Ureter (tissue), 1 donor: ENCODE data around the gene CFTR. TPM values are rescaled to one million over a fixed set of nuclear protein-coding genes. Genes with fewer than 3 reads are reported as not detected.
"Not testable (repeated sequence)": the region's sequence is repeated elsewhere in the genome, so short reads cannot be mapped to it uniquely, and the experiment has no call there.

Source experiments
- DNase-seq: peaks from one replicate; pipeline ENCODE4 v3.0.0-alpha.2; 2020; ENCODE audit warnings: low spot score
- total RNA-seq: library from RNA; stranded (reverse); gene quantifications from one replicate; pipeline ENCODE4 v1.2.4, GENCODE V29; 2023
- donor health status: DM: yes; HTN: yes; CAD: no.

Gene CFTR
- total RNA-seq = 1.9 TPM

DNA sequence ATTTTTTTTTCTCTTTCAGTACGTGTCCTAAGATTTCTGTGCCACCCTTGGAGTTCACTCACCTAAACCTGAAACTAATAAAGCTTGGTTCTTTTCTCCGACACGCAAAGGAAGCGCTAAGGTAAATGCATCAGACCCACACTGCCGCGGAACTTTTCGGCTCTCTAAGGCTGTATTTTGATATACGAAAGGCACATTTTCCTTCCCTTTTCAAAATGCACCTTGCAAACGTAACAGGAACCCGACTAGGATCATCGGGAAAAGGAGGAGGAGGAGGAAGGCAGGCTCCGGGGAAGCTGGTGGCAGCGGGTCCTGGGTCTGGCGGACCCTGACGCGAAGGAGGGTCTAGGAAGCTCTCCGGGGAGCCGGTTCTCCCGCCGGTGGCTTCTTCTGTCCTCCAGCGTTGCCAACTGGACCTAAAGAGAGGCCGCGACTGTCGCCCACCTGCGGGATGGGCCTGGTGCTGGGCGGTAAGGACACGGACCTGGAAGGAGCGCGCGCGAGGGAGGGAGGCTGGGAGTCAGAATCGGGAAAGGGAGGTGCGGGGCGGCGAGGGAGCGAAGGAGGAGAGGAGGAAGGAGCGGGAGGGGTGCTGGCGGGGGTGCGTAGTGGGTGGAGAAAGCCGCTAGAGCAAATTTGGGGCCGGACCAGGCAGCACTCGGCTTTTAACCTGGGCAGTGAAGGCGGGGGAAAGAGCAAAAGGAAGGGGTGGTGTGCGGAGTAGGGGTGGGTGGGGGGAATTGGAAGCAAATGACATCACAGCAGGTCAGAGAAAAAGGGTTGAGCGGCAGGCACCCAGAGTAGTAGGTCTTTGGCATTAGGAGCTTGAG is at the start of gene CFTR:
Gene CFTR (plus strand): TSS at position 801 of the 830 bp plus-strand sequence. CDS start 70 bp downstream, outside the sequence.
- DNase-seq = peak; percentile 45

DNA sequence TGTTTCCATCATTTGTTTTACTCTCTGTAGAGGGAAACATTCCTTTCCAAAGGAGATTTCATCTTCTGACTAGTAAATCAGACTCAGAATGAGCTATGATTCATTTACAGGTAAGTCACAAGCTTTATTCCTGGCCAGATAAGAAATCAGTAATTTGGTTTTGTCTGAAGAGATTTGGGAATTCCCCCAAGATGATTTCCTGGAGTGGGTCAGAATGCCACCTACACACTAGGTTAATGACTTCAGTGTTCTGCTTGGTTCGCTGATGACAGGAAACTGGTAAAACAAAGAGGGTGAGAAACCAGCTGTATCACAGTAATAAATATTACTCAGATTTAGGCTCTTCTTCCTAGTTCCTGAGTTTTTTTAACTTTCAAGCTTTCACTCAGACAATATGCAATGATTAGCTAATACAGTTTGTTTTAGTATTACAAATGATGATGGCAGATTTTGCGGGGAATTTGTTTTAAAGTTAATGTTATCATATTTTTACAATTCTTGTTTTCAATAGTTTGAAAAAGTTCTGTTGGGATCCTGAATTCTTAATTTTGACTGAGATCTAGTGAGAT is 44.3 kb upstream of the CFTR start:
- DNase-seq = no peak

DNA sequence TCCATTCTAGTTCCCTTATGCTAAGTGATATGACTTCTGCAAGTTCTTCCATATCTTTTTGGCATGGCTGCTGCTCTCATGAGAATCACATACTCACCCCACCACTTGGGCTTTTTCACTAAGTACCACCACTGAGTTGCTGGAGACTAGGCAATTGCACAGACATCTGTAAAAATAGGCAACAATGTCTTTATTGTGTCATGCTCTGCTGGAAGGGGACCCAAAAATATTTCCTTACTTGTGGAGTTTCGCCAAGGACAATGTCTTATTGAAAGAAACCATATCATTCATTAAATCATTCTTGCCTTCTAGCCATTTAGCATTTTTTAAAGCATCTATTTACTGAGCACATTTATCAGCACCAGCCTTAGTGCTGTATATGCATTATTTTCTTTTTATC is 35.2 kb upstream of the CFTR start:
- DNase-seq = no peak

DNA sequence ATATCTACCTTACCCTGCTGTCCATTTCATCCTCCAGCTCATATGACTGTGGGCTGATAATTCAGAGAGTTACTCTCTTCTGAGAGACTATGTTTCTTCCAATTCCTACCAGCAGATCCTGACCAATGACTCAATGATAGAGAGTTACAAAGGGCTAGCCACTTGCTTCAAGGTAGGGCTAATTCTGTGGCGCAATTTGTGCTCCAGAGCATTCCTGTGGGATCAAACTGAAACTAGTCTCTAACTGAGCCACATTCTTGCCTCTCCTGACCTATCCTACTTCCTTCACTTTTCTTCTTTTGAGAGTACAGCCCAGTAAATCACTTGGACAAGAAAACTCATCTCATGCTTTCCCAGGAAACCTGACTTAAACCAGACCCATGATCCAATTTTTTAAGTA is 34.6 kb upstream of the CFTR start:
- DNase-seq = no peak

DNA sequence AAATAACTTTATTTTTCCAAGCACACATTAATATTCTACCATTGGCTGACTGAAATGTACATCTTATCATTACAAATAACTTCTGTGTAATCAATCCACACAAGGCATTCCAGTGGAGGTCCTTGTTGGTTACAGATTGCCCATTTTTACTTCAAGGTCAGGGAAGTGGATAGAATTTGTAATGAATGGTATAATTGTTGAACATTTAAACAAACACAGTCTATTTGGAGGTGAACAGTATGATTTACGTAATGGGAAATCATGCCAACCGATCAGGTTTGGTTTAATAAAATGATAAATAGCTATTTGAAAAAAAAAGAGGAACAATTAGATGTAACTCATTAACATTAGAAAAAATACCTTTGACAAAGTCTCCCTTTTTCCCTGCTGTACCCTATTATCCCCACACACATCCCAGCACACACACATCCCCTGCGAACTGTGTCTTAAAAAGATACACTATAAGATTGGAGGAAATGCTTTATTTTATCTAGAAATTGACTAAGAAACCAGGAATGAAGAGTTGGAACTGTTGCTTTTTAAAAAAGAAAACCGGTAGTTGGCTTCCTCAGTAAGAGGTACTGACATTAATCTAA is 33.5 kb upstream of the CFTR start:
- no peak for DNase-seq

DNA sequence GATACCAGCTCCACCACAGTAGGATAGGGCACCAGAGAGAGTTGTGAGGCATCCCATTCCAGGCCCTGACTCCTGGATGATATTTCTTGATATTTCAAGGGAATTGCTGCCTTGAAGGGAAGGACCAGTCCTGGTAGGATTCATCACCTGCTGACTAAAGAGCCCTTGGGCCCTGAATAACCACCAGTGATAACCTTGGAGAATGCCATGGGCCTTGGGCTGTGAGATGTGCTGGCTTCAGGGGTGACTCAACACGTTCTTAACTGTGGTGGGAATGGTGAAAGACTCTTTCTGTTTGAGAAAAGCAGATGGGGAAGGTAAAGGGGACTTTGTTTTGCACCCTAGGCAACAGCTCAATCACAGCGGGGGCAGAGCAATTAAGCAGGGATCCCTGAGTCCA is 31.2 kb upstream of the CFTR start:
- no peak for DNase-seq

DNA sequence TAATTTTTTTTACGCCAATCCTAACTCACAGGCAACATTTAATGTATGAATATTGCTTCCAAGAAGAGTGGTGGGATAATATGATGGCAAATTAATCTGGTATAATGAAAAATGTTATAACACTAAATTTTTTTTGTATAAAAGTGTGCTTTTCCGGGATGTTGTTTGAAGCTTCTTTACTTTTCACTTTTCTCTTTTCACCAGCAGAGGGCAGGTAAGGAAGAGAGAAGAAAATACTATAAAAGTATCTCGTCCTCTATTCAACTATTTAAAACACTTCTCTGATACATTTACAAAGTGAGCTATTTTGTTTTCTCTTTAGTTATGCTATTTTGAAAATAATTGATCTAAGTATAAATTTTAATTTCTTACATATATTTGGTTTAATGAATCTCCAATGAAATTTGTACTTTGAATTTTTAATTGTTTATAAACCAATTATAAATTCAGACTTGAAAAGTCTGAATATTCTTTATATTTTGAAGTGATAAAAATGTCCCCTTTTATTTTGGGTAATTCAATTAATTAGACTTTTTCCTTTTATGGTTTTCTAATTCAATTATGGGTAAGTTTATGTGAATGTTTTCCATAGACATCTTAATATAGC is 20.7 kb upstream of the CFTR start:
- DNase-seq = no peak

DNA sequence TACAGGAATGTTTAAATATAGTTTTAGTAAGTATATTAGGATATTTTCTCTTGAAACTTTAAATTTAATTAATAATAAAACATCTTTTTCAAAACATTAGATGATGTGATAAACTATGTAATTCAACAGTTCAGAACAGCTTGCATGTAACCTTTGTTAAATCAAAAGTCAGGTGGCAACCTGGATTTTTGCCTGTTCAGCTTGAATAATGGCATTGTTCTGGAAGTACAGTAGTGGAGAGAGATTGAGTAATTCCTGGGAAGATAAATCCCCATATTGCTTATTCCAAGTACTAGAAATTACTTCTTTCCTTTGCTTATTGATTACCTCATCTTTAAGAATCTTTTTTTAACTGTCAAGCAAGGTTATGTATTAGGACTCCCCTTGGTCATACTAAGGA is 20.1 kb upstream of the CFTR start:
- no peak for DNase-seq

DNA sequence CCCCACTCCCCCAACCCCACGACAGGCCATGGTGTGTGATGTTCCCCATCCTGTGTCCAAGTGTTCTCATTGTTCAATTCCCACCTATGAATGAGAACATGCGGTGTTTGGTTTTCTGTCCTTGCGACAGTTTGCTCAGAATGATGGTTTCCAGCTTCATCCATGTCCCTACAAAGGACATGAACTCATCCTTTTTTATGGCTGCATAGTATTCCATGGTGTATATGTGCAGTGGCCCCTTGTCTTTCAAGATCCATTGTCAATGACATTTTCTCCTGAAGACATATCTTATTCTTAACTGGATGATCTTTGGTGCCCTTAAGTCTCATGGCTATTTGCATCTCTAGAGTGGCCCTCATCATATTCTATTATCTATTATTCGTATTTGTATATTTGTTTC is 19.0 kb upstream of the CFTR start:
- not testable (repeated sequence) for DNase-seq

DNA sequence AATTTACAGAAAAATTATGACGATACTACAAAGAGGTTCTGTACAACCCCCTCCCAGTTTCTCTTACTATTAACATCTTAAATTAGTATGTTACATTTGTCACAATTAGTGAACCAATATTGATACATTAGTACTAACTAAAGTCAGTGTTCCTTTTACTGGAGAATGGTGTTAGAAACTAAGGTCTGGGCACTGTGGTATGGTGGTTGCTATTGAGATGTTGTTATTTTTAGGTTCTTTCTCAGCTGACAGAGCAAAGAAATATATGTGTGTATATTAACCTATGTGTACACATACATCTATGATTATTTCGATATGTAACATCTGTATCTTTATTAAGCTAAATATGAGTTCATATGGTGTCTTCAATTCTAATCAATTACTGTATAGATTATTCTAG is 11.7 kb upstream of the CFTR start:
- no peak for DNase-seq

DNA sequence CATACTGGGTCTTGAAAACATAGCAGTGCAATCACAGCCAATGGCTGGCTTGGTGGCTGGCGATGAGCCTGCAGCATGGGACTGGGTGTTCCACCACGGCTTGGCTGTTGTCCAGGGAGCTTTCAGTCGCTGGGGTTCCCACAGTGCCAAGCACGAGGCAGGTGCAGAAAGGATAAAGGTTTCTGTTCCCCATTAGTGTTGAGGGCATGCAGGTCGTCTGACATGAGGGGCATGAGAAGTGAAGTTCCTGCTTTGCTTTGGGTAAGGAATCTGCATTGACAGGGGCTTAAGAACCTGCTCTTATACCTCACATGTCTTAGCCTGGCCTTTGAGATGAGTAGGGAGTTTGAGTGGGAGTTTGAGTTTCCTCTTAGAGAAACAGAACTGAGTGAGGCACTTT is 9.0 kb upstream of the CFTR start:
- no peak for DNase-seq

DNA sequence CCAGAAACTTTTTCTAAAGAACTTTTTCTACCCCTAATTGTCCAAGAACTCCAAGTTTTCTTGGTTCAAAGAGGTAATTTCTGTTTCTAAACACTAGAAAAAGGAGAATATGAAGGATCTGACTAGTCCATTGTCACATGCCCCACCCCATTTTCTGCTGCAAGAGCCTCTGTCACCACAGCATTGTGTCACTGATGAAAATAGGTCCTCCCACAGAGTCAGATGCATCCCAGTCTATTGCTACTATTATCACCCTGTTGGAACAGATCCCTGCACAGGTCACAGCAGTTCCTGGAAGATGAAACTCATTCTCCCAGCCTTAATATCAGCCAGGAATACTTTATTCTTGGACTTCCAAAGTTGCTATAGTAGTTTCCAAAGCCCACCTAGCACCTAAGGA is 7.5 kb upstream of the CFTR start:
- no peak for DNase-seq

DNA sequence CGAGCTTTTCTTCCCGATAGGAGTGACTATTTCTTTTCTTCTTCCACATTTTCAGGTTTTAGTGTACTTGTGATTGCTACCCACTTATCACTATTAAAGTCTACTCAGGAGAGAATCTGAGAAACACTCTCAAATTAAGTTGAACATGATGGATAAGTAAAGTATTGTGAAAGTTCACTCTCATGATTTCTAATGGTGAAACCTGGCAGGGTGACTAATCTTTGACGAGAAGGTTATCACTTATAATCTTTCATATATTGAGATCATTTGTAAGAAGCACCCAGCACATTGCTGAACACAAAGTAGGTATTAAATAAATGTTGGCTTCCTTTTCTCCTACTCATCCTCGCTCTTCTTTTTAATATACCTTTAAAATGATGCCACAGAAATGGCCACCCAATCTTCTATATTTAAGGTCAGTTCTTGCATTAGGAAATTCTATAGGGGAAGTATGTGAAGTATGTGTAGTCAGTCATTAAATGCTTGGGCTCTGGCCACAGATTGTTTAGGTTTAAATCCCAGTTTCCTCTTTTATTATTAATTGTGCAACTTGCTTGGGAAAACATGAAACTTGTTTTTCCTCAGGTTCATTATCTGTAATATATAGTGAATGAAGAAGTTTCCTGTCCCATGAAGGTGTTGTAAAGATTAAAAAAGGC is 3.1 kb upstream of the CFTR start:
- DNase-seq = no peak

DNA sequence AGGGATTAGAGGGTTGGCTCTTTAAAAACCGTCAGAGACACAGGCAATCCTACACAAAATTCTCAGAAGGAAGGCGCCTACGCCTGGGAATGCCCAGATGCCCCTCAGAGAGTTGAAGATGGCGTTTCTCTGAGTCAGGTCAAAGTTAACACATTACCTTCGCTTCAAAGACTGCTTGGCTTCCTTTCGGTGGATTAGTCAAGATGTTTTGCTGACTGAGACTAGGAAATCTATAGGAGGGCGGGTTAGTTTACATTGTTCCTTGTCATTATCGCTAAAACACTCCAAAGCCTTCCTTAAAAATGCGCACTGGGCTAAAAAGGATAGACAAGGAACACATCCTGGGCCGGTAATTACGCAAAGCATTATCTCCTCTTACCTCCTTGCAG is 995 bp upstream of the CFTR start:
- DNase-seq = no peak

DNA sequence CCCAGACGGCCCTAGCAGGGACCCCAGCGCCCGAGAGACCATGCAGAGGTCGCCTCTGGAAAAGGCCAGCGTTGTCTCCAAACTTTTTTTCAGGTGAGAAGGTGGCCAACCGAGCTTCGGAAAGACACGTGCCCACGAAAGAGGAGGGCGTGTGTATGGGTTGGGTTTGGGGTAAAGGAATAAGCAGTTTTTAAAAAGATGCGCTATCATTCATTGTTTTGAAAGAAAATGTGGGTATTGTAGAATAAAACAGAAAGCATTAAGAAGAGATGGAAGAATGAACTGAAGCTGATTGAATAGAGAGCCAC is 184 bp downstream of the CFTR start:
- no peak for DNase-seq

DNA sequence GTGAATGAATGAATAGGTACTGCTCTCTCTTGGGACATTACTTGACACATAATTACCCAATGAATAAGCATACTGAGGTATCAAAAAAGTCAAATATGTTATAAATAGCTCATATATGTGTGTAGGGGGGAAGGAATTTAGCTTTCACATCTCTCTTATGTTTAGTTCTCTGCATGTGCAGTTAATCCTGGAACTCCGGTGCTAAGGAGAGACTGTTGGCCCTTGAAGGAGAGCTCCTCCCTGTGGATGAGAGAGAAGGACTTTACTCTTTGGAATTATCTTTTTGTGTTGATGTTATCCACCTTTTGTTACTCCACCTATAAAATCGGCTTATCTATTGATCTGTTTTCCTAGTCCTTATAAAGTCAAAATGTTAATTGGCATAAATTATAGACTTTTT is 1.2 kb downstream of the CFTR start:
- no peak for DNase-seq

DNA sequence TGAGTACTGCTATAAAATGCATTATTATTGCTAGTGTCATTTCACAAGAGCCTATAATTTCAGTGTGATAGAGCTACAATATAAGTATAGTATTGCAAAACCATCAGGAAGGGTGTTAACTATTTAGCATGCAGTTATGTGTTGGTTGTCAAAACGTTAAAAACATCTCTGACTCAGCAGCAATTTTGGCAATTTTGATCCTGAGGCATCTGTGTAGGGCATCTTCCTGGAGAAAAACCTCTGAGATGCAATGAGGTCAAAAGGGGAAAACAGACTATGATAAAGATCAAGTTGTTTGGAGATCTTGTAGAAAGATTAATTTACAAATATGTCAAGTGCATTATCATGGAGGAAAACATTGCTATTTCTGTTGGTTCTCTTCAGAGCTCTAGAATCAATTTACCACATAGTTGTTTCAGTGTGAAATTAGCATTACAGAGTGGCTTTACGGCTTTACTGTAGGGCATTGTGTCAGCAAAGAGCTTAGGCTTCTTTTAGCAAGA is 5.3 kb downstream of the CFTR start:
- DNase-seq = no peak

DNA sequence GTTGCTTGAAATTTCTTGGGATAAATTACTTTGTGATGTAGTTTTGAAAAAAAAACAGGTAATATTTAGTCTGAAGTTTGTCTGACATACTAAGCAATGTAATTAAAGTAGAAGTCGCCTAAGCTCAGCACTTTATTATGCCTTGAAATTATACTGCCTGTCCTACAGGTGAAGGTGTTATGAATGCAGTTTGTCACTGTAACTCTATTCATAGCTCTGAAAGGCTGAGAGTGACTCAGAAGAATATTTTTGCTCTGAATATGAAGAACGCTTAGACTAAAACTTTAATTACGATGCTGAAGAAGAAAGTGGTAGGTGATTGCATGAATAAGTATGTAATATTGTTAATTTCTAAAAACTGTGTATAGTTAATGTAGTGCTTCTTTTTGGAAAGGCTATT is 9.2 kb downstream of the CFTR start:
- DNase-seq = no peak

DNA sequence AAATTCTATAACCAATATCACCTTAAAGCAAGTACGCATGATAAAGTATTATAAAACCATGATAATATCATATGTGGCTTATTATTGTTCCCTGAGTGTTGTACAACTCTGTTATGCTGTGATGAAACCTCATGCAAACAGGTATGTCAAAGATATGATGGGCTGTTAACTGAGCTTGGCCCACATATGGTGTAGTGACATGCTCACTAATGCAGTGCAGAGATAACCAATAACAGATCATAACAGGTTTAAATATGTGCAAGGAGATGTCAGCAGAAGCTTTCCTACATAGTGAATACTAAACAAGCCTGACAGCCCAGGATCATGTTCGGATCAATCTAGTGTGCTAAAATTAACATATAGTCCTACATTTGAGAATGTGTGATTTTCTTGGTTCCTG is 9.6 kb downstream of the CFTR start:
- no peak for DNase-seq

DNA sequence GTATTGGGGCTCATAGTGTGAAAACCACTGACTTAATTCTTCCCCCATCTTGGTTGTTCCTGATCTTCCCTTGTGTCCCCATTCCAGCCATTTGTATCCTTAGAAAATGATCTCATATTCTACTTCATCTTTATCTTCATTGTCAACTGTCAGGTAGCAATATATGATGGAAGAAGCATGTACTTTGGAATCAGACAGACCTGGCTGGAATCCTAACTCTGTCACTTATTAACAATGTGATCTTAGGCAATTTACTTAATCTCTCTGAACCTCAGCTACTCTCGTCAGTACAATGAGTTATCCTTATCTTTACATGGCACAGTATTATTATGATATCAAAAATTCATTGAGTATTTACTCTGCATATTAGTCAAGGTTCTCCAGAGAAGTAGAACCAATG is 10.1 kb downstream of the CFTR start:
- no peak for DNase-seq

DNA sequence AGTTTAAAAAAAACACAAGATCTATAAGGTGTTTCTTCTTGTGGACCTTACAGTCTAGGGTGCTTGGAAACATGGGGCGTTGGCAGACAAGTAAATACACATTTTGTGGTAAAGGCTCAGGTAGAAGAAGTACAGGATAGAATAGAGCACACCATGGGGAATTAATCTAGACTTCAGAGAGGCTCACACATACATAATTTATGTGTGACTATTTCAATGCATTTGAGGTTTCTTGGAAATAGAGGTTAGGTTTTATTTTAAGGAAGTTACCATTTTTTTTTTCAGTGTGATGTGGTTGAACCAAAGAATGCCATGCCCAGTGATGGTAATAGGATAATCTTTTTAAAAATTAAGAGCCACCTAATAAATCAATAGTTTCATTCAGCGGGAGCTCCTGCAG is 12.8 kb downstream of the CFTR start:
- DNase-seq = no peak

DNA sequence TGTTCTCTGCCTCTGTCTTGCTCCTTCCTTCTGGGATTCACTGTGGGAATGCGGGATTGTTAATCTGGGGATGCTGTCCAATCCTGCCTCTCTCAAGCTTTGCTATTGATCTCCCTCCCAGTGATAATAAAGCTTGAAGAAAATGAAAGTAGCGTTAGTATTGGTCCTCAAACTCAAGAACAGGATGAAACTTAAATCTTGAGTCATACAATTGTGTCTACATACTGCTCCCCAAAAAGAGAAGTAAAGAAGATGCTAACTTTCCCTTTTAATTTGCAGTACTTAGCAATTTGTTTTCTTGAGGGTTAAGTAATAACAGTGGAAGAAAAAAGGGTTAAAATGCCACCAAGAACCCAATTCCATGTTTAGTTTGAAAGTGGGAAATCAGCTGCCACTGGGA is 13.6 kb downstream of the CFTR start:
- DNase-seq = no peak
